ENCODE measurements around the gene KCNAB1.
A peak's percentile ranks its signal among the peaks of the same experiment; 100 is the strongest.

Gene KCNAB1

DNA sequence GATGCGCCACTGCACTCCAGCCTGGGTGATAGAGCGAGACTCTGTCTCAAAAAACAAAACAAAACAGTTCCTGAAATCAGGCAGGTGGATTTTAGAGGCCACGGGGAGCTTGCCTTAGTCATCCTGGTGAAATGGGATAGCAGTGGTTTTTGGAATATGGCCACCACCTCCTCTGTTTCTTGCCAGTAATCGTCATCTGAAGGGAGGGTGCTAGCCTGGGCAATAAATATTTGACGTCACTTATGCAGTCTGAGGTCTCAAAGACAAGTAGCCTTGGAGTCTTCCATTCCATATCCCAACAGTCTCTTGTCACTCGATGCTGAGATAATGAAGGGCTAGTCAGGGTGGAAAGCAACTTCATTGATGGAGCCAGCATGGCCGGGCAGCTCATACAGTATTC is 55.2 kb downstream of the KCNAB1 start:
- DNase-seq (ENCODE audit: low read depth), result no peak

DNA sequence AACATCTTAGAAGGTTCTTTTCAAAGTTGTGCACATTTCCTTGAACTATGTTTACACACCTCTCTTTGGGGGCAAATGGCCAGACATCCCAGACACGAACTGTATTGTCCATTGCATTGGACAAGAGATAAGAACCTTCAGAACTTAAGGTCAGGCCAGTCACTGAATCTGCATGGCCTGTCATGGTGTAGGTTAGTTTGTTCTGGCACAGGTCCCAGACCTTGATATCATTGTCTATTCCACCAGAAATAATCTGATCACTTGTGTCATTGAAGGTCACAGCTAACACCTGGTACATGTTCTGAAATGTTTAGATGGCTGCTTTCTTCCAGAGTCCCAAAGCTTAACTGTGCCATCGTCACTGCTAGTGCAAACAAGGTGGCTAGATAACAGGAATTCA is 55.7 kb downstream of the KCNAB1 start:
- no peak for DNase-seq (ENCODE audit: low read depth)
- no peak overlapping the region for H3K4me3 ChIP-seq (ENCODE audit: low read length)
- TF ChIP-seq, protein P1, sequence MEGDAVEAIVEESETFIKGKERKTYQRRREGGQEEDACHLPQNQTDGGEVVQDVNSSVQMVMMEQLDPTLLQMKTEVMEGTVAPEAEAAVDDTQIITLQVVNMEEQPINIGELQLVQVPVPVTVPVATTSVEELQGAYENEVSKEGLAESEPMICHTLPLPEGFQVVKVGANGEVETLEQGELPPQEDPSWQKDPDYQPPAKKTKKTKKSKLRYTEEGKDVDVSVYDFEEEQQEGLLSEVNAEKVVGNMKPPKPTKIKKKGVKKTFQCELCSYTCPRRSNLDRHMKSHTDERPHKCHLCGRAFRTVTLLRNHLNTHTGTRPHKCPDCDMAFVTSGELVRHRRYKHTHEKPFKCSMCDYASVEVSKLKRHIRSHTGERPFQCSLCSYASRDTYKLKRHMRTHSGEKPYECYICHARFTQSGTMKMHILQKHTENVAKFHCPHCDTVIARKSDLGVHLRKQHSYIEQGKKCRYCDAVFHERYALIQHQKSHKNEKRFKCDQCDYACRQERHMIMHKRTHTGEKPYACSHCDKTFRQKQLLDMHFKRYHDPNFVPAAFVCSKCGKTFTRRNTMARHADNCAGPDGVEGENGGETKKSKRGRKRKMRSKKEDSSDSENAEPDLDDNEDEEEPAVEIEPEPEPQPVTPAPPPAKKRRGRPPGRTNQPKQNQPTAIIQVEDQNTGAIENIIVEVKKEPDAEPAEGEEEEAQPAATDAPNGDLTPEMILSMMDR (IDR thresholded peaks at IDR 0.05; ENCODE audit: insufficient read depth, low read depth, low read length, missing control alignments), result no peak

More for the DNA sequence above, 55.2 kb downstream of the KCNAB1 start:
- H3K4me3 ChIP-seq (ENCODE audit: low read length), result no peak overlapping the region
- TF ChIP-seq, protein P1 (IDR thresholded peaks at IDR 0.05; ENCODE audit: insufficient read depth, low read depth, low read length, missing control alignments), result no peak

DNA sequence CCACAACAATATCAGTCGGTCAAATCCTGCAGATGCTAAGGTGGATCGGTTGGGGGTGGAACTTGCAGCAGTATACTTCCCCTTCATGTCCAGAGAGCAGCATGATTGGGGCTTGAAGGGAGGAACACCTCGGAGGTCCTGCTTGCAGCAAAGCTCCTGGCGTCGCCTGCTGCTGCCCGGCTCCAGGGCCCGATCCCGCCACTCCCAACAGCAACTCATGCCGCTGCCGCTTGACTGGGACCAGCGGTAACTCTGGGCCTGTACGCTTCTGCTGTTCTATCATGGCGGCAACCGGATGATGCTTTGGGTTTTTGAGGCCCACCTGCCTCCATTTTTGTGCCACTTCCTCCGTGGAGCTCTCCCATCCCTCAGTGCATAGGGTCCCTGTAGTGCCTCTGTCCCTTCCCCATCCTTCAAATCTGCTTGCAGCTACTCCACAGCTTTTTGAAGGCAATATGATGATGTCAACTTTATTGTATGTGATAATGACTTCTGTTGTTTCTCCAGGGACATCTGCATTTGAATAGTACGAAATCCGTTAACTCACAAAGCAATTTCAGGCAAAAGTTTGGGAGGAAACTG is 56.3 kb downstream of the KCNAB1 start:
- TF ChIP-seq, protein P1 (IDR thresholded peaks at IDR 0.05; ENCODE audit: insufficient read depth, low read depth, low read length, missing control alignments), result no peak
- DNase-seq (ENCODE audit: low read depth), result no peak
- no peak overlapping the region for H3K4me3 ChIP-seq (ENCODE audit: low read length)

DNA sequence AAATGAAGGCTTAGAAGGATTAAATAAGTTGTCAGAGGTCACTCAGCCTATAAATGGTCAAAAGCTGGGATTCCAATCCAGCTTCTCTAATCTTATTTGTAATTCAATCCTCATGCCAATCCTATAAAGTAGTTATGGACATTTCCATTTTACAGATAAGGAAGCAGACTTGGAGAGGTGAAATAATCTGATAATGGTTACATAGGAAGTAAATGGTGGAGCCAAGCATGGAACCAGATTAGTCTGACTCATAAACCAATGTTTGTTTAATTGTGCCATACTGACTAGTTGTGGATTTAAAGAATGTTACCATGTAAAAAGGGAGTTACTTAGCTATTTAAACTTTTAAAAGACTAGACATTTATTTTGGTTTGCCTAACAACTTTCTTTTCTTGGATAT is 59.7 kb downstream of the KCNAB1 start:
- DNase-seq (ENCODE audit: low read depth), result peak; percentile 51
- TF ChIP-seq, protein P1 (IDR thresholded peaks at IDR 0.05; ENCODE audit: insufficient read depth, low read depth, low read length, missing control alignments), result no peak
- no peak overlapping the region for H3K4me3 ChIP-seq (ENCODE audit: low read length)

DNA sequence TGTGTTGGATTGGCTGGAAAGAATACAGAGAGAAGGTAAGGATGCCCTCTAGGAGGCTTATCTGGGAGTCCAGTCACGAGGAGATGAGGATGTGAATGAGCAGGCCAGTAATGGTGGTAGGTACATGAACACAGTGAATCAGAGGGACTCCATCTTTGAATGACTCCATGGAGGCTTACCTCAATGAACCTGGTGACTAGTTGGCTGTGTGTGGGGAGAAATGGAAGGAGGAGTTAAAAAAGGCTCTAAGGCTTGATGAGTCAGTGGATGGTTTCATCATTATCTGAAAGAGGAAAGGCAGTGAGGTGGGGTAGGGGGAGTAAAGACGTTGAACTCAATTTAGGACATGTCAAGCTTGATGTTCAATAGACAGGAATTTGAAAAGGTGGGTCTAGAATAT is 61.1 kb downstream of the KCNAB1 start:
- TF ChIP-seq, protein P1 (IDR thresholded peaks at IDR 0.05; ENCODE audit: insufficient read depth, low read depth, low read length, missing control alignments), result no peak
- no peak overlapping the region for H3K4me3 ChIP-seq (ENCODE audit: low read length)
- DNase-seq (ENCODE audit: low read depth), result peak; percentile 95

DNA sequence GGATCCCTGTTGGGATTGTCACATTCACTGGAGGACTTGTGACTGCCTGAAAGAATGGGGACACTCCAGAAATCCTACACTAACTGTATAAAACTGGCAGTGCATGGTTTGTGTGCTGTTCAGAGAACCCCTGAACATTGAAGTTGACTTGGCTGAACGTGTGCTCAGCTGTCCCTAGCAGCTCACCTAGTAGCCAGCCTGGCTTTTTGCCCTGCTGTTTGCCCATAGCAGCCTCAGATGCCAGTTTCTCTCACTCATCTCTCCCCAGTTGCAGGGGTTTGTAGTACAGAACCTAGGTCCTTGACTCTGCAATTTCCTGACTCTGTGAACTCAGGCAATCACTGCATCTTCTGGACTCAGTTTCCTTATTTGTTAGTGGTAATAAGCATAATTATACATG is 63.0 kb downstream of the KCNAB1 start:
- TF ChIP-seq, protein P1 (IDR thresholded peaks at IDR 0.05; ENCODE audit: insufficient read depth, low read depth, low read length, missing control alignments), result no peak

DNA sequence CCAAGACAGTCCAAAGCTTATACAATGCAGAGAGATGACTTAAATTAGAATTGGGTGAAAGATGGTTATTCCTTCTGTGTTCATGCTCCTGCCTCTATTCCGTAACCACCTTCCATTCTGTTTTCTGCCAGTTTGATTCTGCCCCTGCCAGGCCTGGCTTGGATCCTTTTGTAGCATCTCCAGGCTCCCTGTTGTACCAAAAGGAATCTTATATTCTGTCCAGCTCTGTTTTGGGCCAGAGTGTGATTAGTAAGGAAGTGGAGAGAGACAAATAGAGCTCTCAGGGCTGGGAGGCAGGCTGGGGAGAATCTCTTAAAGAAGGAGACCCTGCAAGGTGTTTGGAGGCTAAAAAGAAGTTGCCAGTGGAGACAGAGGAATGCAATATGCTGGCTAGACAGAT is 63.8 kb downstream of the KCNAB1 start:
- TF ChIP-seq, protein P1 (IDR thresholded peaks at IDR 0.05; ENCODE audit: insufficient read depth, low read depth, low read length, missing control alignments), result no peak
- H3K4me3 ChIP-seq (ENCODE audit: low read length), result no peak overlapping the region
- no peak for DNase-seq (ENCODE audit: low read depth)

More for the DNA sequence above, 63.0 kb downstream of the KCNAB1 start:
- DNase-seq (ENCODE audit: low read depth), result no peak
- no peak overlapping the region for H3K4me3 ChIP-seq (ENCODE audit: low read length)
